Measurements from ENCODE around the gene ZNF460.

DNA sequence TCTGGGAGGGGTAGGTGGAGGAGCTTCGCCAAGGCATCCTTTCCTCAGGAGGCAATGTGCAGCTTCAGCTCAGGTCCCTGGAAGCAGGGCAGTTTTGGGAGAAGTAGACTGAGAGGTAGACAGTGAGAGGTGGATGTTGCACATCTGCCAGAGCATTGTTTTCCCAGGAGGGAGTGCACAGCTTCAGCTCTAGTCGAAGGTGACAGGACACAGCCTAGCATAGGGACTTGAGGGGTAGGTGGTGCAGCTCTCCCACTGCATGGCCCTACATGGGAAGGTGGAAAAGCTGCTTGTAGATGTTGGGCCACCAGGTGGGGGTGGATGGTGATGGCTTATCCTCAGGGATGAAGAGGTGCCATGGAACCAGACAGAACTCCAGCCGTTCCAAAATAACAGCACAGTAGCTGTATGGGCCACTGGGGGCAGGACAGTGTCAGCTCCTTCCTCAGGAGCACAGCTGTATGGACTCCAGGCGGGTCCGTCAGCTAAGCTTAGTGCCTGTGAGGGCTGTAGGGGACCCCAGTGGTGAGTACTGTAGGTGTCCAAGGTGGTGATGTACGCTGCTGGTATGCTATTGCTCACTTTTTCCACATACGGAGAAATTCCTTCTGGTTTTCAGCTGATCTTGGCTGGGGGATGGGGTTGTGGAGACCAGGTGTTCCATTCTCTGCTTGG, 22.6 kb downstream of the ZNF460 start:
- TF ChIP-seq, protein P1, sequence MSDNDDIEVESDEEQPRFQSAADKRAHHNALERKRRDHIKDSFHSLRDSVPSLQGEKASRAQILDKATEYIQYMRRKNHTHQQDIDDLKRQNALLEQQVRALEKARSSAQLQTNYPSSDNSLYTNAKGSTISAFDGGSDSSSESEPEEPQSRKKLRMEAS (CRISPR knock-in tag; IDR thresholded peaks at IDR 0.05), result no peak
- TF ChIP-seq CTCF (IDR thresholded peaks at IDR 0.05) (no peak), CREB1 (CRISPR knock-in tag; IDR thresholded peaks at IDR 0.05) (no peak), ZBTB43 (CRISPR knock-in tag; IDR thresholded peaks at IDR 0.05) (no peak), TEAD1 (CRISPR knock-in tag; IDR thresholded peaks at IDR 0.05) (no peak), RELA (CRISPR knock-in tag; IDR thresholded peaks at IDR 0.05; ENCODE audit: borderline replicate concordance) (no peak), GABPB1 (CRISPR knock-in tag; IDR thresholded peaks at IDR 0.05) (no peak), FOXJ3 (CRISPR knock-in tag; IDR thresholded peaks at IDR 0.05; ENCODE audit: borderline replicate concordance) (no peak), NR1H2 (CRISPR knock-in tag; IDR thresholded peaks at IDR 0.05) (no peak), PRDM15 (CRISPR knock-in tag; IDR thresholded peaks at IDR 0.05) (no peak)
- TF ChIP-seq, protein P2, sequence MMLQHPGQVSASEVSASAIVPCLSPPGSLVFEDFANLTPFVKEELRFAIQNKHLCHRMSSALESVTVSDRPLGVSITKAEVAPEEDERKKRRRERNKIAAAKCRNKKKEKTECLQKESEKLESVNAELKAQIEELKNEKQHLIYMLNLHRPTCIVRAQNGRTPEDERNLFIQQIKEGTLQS (CRISPR knock-in tag; conservative IDR thresholded peaks at IDR 0.05), result no peak
- TF ChIP-seq, protein P3, sequence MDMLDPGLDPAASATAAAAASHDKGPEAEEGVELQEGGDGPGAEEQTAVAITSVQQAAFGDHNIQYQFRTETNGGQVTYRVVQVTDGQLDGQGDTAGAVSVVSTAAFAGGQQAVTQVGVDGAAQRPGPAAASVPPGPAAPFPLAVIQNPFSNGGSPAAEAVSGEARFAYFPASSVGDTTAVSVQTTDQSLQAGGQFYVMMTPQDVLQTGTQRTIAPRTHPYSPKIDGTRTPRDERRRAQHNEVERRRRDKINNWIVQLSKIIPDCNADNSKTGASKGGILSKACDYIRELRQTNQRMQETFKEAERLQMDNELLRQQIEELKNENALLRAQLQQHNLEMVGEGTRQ (CRISPR knock-in tag; IDR thresholded peaks at IDR 0.05), result no peak
- TF ChIP-seq, protein P4, sequence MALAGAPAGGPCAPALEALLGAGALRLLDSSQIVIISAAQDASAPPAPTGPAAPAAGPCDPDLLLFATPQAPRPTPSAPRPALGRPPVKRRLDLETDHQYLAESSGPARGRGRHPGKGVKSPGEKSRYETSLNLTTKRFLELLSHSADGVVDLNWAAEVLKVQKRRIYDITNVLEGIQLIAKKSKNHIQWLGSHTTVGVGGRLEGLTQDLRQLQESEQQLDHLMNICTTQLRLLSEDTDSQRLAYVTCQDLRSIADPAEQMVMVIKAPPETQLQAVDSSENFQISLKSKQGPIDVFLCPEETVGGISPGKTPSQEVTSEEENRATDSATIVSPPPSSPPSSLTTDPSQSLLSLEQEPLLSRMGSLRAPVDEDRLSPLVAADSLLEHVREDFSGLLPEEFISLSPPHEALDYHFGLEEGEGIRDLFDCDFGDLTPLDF (CRISPR knock-in tag; IDR thresholded peaks at IDR 0.05), result no peak

Measured in WTC11 (cell line).